NOMO-1 (cell line): Measurements from ENCODE around the gene TACC2.
"Not testable (repeated sequence)": the region's sequence is repeated elsewhere in the genome, so short reads cannot be mapped to it uniquely, and the experiment has no call there.

ENCODE experiments used
- DNase-seq, 2 experiments: peaks; one replicate each; lab custom pipeline; 2025; ENCODE audit not compliant: unreplicated experiment in 2 of 2; lab: John Stamatoyannopoulos, UW

Gene TACC2

GRCh38 chr10:122056431-122057094 lies 67.6 kb downstream of the TACC2 start:
- no peak for DNase-seq

- DNase-seq, result peak; percentile 13 to 52
Observed at GRCh38 chr10:122057841-122058413, 69.0 kb downstream of the TACC2 start.

- no peak for DNase-seq
Observed at GRCh38 chr10:122060250-122060649, 71.3 kb downstream of the TACC2 start.

- DNase-seq, result peak; percentile 13 to 44
Observed at GRCh38 chr10:122062831-122063674, 74.1 kb downstream of the TACC2 start.

GRCh38 chr10:122066337-122066939 lies 77.5 kb downstream of the TACC2 start:
- not testable (repeated sequence) for DNase-seq

GRCh38 chr10:122068844-122069243 lies 79.9 kb downstream of the TACC2 start:
- DNase-seq, result no peak

GRCh38 chr10:122072491-122072890 lies 83.5 kb downstream of the TACC2 start:
- DNase-seq, result no peak

GRCh38 chr10:122073508-122073907 lies 84.5 kb downstream of the TACC2 start:
- DNase-seq, result no peak

GRCh38 chr10:122075171-122075570 lies 86.2 kb downstream of the TACC2 start:
- no peak for DNase-seq

GRCh38 chr10:122075876-122076275 lies 86.9 kb downstream of the TACC2 start:
- DNase-seq, result not testable (repeated sequence)

- no peak for DNase-seq
Observed at GRCh38 chr10:122077311-122077875, 88.4 kb downstream of the TACC2 start.

GRCh38 chr10:122078326-122078725 lies 89.4 kb downstream of the TACC2 start:
- DNase-seq, result no peak

- DNase-seq, result no peak
Observed at GRCh38 chr10:122078965-122079795, 90.2 kb downstream of the TACC2 start.

GRCh38 chr10:122082616-122083477 lies 93.9 kb downstream of the TACC2 start:
- no peak for DNase-seq

GRCh38 chr10:122083478-122084025 lies 94.6 kb downstream of the TACC2 start:
- no peak for DNase-seq

GRCh38 chr10:122084286-122085041 lies 95.5 kb downstream of the TACC2 start:
- no peak for DNase-seq

- no peak for DNase-seq
Observed at GRCh38 chr10:122085423-122085911, 96.5 kb downstream of the TACC2 start.
